ENCODE results near the gene A4GNT.
A peak's percentile ranks its signal among the peaks of the same experiment; 100 is the strongest.

Gene A4GNT

DNA sequence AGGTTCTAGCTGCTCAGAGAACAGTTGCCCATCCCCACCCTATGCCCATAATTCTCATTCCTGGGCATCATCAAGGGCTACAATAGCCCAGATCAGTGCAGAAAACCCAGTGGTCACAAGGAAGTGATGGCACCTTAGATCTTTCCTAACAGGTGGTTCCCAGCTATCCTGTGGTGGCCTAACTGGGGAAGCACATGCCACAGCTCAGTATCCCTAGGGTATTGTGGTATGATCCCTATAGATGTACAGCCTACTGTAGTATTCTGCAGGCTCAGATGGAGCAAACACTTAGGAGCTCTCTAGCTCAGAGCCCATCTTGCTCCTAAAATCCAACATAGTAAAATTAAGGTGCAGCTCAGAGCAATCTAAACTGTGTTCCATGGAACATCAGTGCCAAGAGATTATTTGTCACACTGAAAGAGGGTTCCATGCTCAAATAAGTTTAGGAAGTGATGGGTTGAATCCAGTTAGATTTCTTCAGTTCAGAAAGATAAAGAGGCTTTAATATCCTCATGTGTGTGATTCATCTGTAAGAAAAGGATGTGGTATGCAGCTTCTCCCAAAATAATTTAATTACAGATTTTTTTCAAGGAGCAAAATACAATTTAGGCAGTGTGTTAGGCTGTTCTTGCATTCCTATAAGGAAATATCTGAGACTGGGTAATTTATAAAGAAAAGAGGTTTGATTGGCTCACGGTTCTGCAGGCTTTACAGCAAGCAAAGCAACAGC is 4.4 kb downstream of the A4GNT start:
- no peak for TF ChIP-seq EZH2phosphoT487 (IDR thresholded peaks at IDR 0.05; ENCODE audit: borderline replicate concordance)
- TF ChIP-seq, protein P1, sequence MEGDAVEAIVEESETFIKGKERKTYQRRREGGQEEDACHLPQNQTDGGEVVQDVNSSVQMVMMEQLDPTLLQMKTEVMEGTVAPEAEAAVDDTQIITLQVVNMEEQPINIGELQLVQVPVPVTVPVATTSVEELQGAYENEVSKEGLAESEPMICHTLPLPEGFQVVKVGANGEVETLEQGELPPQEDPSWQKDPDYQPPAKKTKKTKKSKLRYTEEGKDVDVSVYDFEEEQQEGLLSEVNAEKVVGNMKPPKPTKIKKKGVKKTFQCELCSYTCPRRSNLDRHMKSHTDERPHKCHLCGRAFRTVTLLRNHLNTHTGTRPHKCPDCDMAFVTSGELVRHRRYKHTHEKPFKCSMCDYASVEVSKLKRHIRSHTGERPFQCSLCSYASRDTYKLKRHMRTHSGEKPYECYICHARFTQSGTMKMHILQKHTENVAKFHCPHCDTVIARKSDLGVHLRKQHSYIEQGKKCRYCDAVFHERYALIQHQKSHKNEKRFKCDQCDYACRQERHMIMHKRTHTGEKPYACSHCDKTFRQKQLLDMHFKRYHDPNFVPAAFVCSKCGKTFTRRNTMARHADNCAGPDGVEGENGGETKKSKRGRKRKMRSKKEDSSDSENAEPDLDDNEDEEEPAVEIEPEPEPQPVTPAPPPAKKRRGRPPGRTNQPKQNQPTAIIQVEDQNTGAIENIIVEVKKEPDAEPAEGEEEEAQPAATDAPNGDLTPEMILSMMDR (conservative IDR thresholded peaks at IDR 0.05; ENCODE audit: low read length): no peak
- Histone ChIP-seq H2AFZ (ENCODE audit: low read length) (no peak overlapping the region), H3F3A (ENCODE audit: low read depth) (no peaks in the 10 kb centered on the region), H3K4me2 (ENCODE audit: low read depth, low read length, poor library complexity, severe bottlenecking) (no peak overlapping the region), H3K79me2 (ENCODE audit: insufficient read depth, low read length) (no peaks in the 10 kb centered on the region), H3K27me3 (ENCODE audit: insufficient read depth, low read length, poor library complexity, severe bottlenecking) (no peaks in the 10 kb centered on the region), H4K20me1 (ENCODE audit: insufficient read depth, low read length, poor library complexity, severe bottlenecking) (no peaks in the 10 kb centered on the region), H3K9me3 (ENCODE audit: insufficient read depth, low read depth, low read length) (peaks cover 5% of the 10 kb centered on the region; the same call in 1 of the 2 replicates), H3K4me3 (ENCODE audit: low read length, poor library complexity, severe bottlenecking) (no peak overlapping the region), H3K9ac (ENCODE audit: low read depth, low read length, poor library complexity, severe bottlenecking) (no peak overlapping the region), H3K9me2 (replicated peaks; ENCODE audit: low read depth, low read length) (no peaks in the 10 kb centered on the region), H3K36me3 (ENCODE audit: insufficient read depth, low read length) (no peaks in the 10 kb centered on the region), H3K4me1 (ENCODE audit: insufficient read depth, low read length, poor library complexity, severe bottlenecking) (peaks cover 5% of the 10 kb centered on the region)

GRCh38 chr3:138125548-138126221 is 6.5 kb downstream of the A4GNT start:
- Histone ChIP-seq H3K36me3 (ENCODE audit: insufficient read depth, low read length) (no peaks in the 10 kb centered on the region), H3K9me3 (ENCODE audit: insufficient read depth, low read depth, low read length) (peaks cover 5% of the 10 kb centered on the region; the same call in 1 of the 2 replicates), H3K27me3 (ENCODE audit: insufficient read depth, low read length, poor library complexity, severe bottlenecking) (no peaks in the 10 kb centered on the region), H3K4me1 (ENCODE audit: insufficient read depth, low read length, poor library complexity, severe bottlenecking) (peaks cover 5% of the 10 kb centered on the region), H3F3A (ENCODE audit: low read depth) (no peaks in the 10 kb centered on the region), H3K9me2 (replicated peaks; ENCODE audit: low read depth, low read length) (no peaks in the 10 kb centered on the region), H3K79me2 (ENCODE audit: insufficient read depth, low read length) (no peaks in the 10 kb centered on the region), H3K4me3 (ENCODE audit: low read length, poor library complexity, severe bottlenecking) (no peak overlapping the region), H4K20me1 (ENCODE audit: insufficient read depth, low read length, poor library complexity, severe bottlenecking) (no peaks in the 10 kb centered on the region), H2AFZ (ENCODE audit: low read length) (peak overlapping the region; percentile 61), H3K4me2 (ENCODE audit: low read depth, low read length, poor library complexity, severe bottlenecking) (no peak overlapping the region), H3K9ac (ENCODE audit: low read depth, low read length, poor library complexity, severe bottlenecking) (no peak overlapping the region)
- TF ChIP-seq, protein P1 (conservative IDR thresholded peaks at IDR 0.05; ENCODE audit: low read length): no peak
- no peak for TF ChIP-seq EZH2phosphoT487 (IDR thresholded peaks at IDR 0.05; ENCODE audit: borderline replicate concordance)

DNA sequence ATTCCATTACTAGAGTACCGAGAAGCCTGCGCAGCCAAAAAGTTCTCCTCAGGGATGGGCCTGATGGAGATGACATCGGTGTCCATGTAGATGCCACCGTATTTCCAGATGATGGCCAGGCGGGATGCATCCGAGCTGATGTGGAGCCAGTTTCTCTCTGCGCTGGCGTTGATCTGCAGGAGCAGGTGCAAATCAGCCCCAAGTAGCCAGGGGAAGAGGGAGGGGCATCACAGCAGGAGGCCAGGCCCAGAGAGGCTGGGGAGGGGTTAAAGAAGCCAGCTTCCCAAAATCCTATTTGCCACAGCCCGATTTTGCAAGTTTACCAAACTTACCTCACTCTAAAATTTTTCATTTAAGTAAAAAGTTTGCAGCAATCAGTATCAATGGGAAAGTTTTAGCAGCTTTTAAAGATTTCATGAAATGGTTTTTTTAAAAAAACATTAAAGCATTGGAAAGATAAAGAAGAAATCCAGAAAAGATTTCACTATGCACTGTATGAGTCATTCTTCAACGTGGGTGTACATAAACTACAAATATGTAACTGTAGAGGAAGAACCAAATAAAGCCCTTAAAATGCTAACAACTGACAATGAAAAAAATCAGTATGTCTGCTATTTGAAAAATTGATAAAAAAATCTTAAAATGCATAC is 7.4 kb downstream of the A4GNT start:
- Histone ChIP-seq H3K27me3 (ENCODE audit: insufficient read depth, low read length, poor library complexity, severe bottlenecking) (no peaks in the 10 kb centered on the region), H3K4me1 (ENCODE audit: insufficient read depth, low read length, poor library complexity, severe bottlenecking) (peaks cover 5% of the 10 kb centered on the region), H3F3A (ENCODE audit: low read depth) (no peaks in the 10 kb centered on the region), H3K36me3 (ENCODE audit: insufficient read depth, low read length) (no peaks in the 10 kb centered on the region), H3K9me3 (ENCODE audit: insufficient read depth, low read depth, low read length) (peaks cover 5% of the 10 kb centered on the region; the same call in 1 of the 2 replicates), H2AFZ (ENCODE audit: low read length) (no peak overlapping the region), H3K79me2 (ENCODE audit: insufficient read depth, low read length) (no peaks in the 10 kb centered on the region), H3K9ac (ENCODE audit: low read depth, low read length, poor library complexity, severe bottlenecking) (no peak overlapping the region), H3K4me2 (ENCODE audit: low read depth, low read length, poor library complexity, severe bottlenecking) (no peak overlapping the region), H3K9me2 (replicated peaks; ENCODE audit: low read depth, low read length) (no peaks in the 10 kb centered on the region), H4K20me1 (ENCODE audit: insufficient read depth, low read length, poor library complexity, severe bottlenecking) (no peaks in the 10 kb centered on the region), H3K4me3 (ENCODE audit: low read length, poor library complexity, severe bottlenecking) (no peak overlapping the region)
- no peak for TF ChIP-seq EZH2phosphoT487 (IDR thresholded peaks at IDR 0.05; ENCODE audit: borderline replicate concordance)
- TF ChIP-seq, protein P1 (conservative IDR thresholded peaks at IDR 0.05; ENCODE audit: low read length): no peak

Measured in Loucy (cell line).